ENCODE results near the gene ZNF398.

GRCh38 chr7:149210551-149210950 lies 63.3 kb downstream of the ZNF398 start:
- TF ChIP-seq TAF1 (IDR thresholded peaks at IDR 0.05; ENCODE audit: low read depth, low read length) (no peak), POLR2AphosphoS5 (IDR thresholded peaks at IDR 0.05; ENCODE audit: low read depth, low read length) (no peak), POLR2A (IDR thresholded peaks at IDR 0.05; ENCODE audit: low read depth, low read length) (no peak), PAX5 (IDR thresholded peaks at IDR 0.05; ENCODE audit: insufficient read depth, low read length, severe bottlenecking) (no peak), SPI1 (IDR thresholded peaks at IDR 0.05; ENCODE audit: low read depth, low read length) (no peak), POU2F2 (IDR thresholded peaks at IDR 0.05; ENCODE audit: low read depth, low read length) (no peak)

Measured in GM12891 (cell line).